NCI-H82 treated with DMSO at 0.1 percent for 48 hours (cell line): Measurements from ENCODE around the gene ATG9A.

Source experiments
- DNase-seq: peaks from one replicate; lab custom pipeline; 2025; ENCODE audit not compliant: unreplicated experiment; lab: John Stamatoyannopoulos, UW

The ATG9A gene

DNA sequence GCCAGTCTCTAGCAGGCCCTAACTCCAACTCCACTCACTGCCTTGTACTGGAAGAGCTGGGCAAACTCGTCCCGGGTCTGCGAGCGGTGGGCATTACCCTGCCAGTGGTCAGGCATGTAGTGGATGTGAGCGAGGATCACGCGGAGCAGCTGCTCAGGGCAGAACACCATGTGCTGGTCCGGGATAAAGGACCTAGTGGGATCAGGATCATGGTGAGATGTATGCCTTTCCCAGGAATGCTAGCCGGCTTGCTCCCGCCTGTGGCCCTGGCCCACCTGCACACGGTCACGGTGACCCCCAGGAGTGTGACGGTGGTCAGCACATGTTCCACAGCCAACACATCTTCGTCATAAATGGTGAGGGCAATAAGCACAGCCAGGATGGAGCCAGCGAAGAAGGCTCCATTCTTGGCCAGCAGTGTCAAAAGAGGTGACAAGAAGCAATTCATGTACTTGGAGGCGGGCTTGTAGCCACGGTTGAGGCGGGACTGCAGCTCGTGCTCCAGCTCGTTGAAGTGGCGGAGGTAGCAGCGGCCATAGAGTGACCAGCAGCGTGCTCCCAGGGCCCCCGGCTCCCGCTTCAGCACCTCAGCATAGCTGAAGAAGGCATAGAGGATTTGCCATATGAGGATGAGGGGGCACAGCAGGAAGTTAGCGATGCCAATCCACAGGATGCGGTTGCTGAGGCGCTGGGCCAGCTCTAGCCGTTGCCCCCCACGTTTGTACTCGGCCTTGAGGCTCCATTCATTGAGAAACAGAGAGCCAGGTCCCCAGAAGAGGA lies 5.4 kb downstream of the ATG9A start:
- no peak for DNase-seq

- DNase-seq, result no peak
Observed at GRCh38 chr2:219221957-219222518, 7.4 kb downstream of the ATG9A start.

DNA sequence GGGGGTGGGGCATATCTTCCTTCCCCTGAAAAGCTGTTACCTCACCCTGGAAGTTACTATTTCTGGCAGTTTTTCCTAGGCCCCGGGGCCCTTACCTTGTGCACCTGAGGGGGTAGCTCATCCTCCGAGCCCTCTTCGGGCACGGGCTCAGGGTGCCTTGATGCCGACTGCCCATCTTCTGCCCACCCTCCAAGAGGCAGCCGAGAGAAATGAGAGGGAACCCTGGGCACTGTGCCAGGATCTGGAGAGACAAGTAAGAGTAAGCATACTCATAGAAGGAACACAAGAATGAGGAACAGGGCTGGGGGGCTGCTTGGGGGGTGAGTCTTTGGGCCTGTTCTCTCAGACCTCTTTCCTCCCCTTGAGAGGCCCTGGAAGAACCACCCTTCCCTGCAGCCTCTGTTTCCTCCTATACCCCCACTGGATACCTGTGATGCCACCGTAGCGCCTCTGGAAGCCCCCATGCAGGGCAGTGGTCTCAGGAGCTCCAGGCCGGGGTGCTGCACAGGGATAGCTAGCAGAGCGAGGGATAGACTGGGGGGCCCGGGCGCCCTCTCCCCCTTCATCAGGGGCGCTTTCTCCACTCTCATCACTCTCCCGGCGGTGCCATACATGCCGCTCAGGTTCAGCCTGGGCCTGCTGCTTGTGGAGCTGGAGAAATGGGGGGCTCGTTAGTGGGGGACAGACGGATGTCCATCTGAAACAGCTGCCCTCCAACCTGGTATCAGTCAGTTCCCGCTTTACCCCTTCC lies 8.6 kb downstream of the ATG9A start:
- DNase-seq, result no peak

GRCh38 chr2:219219784-219220532 lies 9.5 kb downstream of the ATG9A start:
- DNase-seq, result no peak

- peak; percentile 85 for DNase-seq
Observed at GRCh38 chr2:219218732-219219701, 10.4 kb downstream of the ATG9A start, which contains the start of gene ABCB6. ABCB6 (minus strand) TSS chr2:219218958; CDS start chr2:219218673, 285 bp downstream.

GRCh38 chr2:219218217-219218731 lies 11.2 kb downstream of the ATG9A start:
- no peak for DNase-seq

DNA sequence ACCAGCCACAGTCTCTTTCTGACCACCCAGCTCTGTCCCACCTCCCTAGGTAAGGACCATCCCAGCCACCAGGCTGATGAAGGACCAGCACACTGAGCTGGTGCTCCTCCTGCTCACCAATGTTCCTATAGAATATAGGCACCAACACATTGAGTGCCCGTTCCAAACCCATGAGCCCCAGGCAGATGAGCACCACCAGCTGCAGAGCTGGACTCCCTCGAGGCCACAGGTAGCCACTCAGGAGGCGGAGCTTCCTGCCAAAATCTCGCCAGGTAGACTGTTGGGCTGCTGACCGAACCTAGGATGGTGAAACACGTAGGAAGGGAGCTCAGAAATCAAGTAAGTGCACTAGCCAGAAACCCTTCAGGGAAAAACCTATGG lies 12.9 kb downstream of the ATG9A start:
- DNase-seq, result no peak

- DNase-seq, result no peak
Observed at GRCh38 chr2:219215871-219216534, 13.4 kb downstream of the ATG9A start.

GRCh38 chr2:219214786-219215185 lies 14.7 kb downstream of the ATG9A start:
- DNase-seq, result no peak

- no peak for DNase-seq
Observed at GRCh38 chr2:219214141-219214540, 15.3 kb downstream of the ATG9A start.

DNA sequence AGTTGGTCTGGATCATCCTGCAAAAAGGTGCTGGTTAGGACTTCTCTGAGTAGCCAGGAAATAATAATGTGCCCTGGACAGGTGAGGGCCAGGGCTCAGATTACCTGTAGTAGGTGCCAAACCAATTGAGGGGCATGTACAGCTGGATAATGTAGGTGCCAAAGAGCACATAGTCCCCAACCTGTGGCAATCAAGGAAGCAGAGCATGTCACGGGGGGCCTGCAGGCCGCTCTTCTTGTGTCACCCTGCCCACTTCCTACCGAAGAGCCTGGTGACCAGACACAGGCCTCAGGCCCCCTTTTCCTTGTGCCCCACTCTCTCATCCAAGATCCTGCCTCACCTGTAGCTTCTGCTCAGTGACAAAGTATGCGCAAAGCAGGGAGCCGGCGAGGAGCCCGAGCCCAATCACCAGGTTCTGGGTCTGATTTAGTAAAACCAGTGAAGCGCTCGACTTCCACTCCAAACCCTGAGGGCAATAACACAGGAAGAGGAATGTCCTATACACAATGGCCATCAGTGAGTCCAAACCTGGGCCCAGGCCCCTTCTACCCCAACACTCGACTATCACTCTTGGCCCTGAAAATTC lies 15.9 kb downstream of the ATG9A start:
- DNase-seq, result no peak

GRCh38 chr2:219213026-219213415 lies 16.4 kb downstream of the ATG9A start:
- no peak for DNase-seq

GRCh38 chr2:219210886-219211362 lies 18.5 kb downstream of the ATG9A start:
- DNase-seq, result no peak

DNA sequence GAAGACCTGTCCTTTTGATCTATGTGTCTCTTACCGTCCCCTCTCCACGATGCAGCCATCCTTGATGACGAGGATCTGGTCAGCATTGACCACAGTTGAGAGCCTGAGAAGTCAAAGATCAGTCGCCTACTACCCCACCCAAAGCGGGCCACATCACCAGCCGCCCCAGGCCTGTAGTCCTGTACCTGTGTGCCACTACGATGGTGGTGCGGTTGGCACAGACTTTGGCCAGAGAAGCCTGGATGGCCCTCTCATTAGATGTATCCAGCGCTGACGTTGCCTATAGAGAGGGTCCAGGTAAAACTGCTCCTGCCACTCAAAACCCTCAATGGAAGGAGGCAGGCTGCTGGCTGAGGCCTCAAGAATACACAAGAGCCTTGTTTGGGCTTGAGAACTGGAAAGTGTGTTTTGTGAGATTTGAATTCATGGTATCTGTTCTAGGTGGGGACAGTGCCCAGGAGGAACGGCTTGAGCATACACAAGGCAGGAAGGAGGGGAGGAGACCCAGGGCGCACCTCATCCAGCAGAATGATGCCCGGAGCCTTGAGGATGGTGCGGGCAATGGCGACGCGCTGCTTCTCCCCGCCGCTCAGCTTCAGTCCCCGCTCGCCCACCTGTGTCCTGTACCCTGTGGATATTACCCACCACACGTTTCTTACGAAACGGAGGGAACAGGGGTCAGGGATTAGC lies 19.1 kb downstream of the ATG9A start:
- DNase-seq, result no peak

DNA sequence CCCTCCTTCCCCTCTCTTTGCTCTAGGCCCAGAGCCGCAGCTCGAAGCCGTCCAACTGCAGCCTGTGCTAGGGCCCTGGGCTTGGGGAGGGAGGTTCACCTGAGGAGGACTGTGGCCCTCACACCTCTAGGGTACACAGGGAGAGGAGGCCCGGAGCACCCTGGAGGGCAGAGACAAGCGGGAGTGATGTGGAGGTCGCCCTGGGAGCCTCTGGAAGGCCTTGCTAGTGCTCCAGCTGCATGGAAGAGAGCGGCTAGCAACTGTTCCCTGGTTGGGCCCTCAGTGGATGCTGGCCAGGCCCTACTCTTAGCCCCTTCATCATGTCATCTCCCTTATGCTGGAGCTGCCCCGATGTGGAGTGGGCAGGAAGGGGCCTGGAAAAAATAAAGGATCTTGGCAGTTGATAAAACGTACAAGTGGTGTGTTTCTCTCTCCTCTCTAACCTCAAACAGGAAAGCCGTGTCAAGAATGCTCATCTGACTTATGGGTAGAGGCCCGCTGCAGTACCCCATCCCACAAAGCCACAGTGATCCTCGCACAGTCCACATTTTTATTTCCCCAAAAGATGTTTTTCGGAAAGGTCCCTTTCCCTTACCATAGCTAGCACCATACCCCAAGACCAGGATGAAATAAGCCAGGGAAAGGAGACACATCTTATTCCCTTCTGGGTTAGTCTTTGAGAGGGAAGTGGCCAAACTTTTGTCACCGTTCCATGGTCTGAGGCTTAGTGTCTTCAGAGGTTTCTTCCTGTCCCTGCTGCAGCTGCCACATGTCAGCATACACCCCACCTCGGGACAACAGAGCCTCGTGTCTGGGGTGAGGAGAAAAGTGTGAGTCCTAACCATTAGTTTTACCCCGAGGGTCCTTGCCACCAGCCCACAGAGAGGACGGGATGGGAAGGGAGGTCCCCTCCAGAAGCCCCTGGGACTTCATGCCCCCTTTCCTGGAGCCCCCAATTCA lies 19.9 kb downstream of the ATG9A start:
- no peak for DNase-seq

- DNase-seq, result no peak
Observed at GRCh38 chr2:219207884-219208740, 21.3 kb downstream of the ATG9A start.
